Prostate gland (tissue), 2 donors: ENCODE data around the gene NKX2-8. TPM values are rescaled to one million over a fixed set of nuclear protein-coding genes. Genes with fewer than 3 reads are reported as not detected.

Experiments used
- DNase-seq: peaks from one replicate; pipeline ENCODE4 v3.0.0-alpha.2; 2019; ENCODE audit warnings: low spot score
- H3K27ac ChIP-seq, 2 donors: fragments of 200-600 bp; sonication (generic); 2 replicates each; pipeline ENCODE4 v1.5.1; 2017 to 2019
- H3K27me3 ChIP-seq: fragments of 200-600 bp; sonication (generic); replicated peaks from 2 replicates; pipeline ENCODE4 v1.5.1; 2019; ENCODE audit not compliant: insufficient read depth
- H3K36me3 ChIP-seq, 2 donors: fragments of 200-600 bp; sonication (generic); 1 replicate in 1 of 2; 2 replicates in 1 of 2; pipeline versions ENCODE4 v1.5.1 to v1.8.1; 2017 to 2019
- H3K4me1 ChIP-seq: fragments of 200-600 bp; sonication (generic); replicated peaks from 2 replicates; pipeline ENCODE4 v1.5.1; 2019
- H3K4me3 ChIP-seq, 2 donors: fragments of 200-600 bp; sonication (generic); 2 replicates each; pipeline ENCODE4 v1.5.1; 2017 to 2019
- H3K9me3 ChIP-seq: fragments of 200-600 bp; sonication (generic); 2 replicates; pipeline ENCODE4 v1.5.1; 2017
- CTCF ChIP-seq, 4 experiments: fragments of 200-600 bp in 2 of 4; fragments of 450-650 bp in 2 of 4; sonication (generic) in 2 of 4; IDR thresholded peaks; 1 replicate in 3 of 4; 2 replicates in 1 of 4; pipeline ENCODE4 v1.5.1; 2016 to 2019; ENCODE audit warnings: antibody characterized with exemption in 4 of 4, mild to moderate bottlenecking in 2 of 4, moderate library complexity in 2 of 4
- POLR2A ChIP-seq: fragments of 450-650 bp; IDR thresholded peaks from one replicate; pipeline ENCODE4 v1.6.1; 2016; ENCODE audit warnings: antibody characterized with exemption, mild to moderate bottlenecking
- POLR2AphosphoS5 ChIP-seq: sonication (generic); formaldehyde crosslinking; IDR thresholded peaks from one replicate; pipeline ENCODE4 v1.6.1; 2017; ENCODE audit warnings: antibody characterized with exemption
- WGBS: methylation state at CpG from one replicate; pipeline ENCODE4 v1.1.5; 2018; 5-methylcytosine and 5-hydroxymethylcytosine counted together
- intact Hi-C: fragments of 100-400 bp; cut with DNase I; formaldehyde crosslinking; loops from one replicate; pipeline ENCODE4 v1.14.2; 2022
- total RNA-seq, 2 donors: library from RNA; depleted of rRNA; stranded (reverse); fragments of >200 nt; gene quantifications; one replicate each; pipeline ENCODE4 v1.1.0, GENCODE V29; 2016

NKX2-8 gene
- total RNA-seq, 2 donors from 2014 or later: 0.36 to 35.6 TPM

DNA sequence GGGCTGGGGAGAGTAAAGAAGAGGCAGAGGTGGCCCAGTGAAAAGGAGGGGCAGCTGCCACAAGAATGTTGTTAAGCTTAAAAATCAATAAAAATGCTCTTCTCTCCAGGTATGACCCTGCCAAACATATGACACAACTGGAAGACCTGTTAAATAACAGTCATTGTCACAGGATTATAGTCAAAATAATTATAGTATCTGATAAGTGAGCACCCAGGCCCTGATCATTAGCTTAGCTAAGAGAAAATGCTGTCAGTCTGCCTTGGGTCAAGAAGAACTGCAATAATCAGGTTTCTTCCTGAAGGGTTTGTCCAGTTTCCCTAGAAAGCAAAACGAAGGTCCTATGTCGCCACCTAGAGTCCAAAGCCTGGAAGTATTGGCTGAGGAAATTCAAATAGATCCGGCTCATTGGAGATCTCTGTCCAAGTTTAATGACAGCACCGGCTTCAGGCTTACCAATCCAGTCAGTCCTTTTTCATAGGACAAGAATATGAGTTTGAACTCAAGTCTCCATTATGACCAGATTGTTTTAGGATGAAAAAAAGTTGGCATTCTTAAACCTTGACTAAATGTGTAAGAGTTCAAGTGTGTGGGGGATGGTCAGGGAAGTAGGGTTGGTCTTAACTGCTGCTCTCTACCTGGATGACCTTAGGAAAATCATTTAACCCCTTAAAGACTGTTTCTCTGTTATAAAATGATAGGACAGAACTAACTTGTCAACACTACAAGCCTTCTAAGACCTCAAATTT is 22.5 kb upstream of the NKX2-8 start:
- H3K9me3 ChIP-seq: no peaks in the 10 kb centered on the region
- H3K4me3 ChIP-seq: no peak overlapping the region
- 0% methylated on average over 4 of the region's 4 CpGs for WGBS
- TF ChIP-seq POLR2AphosphoS5: peak; percentile 55
- no peak for TF ChIP-seq POLR2A
- peak; percentile 29 to 77 (median 74) for TF ChIP-seq CTCF (IDR thresholded peaks at IDR 0.05)
- H3K27ac ChIP-seq: no peak overlapping the region
- intact Hi-C loops: loop anchor here (10.0 kb wide), 1 partner anchor 50 kb away; no protein-coding TSS in a partner anchor
- H3K27me3 ChIP-seq: no peaks in the 10 kb centered on the region
- H3K36me3 ChIP-seq: no peaks in the 10 kb centered on the region
- no peaks in the 10 kb centered on the region for H3K4me1 ChIP-seq
- peak; percentile 63 for DNase-seq

- no peak for TF ChIP-seq CTCF (IDR thresholded peaks at IDR 0.05)
- TF ChIP-seq POLR2AphosphoS5: no peak
- TF ChIP-seq POLR2A: no peak
- no peaks in the 10 kb centered on the region for H3K27me3 ChIP-seq
- 49% methylated on average over 3 of the region's 3 CpGs for WGBS
- intact Hi-C loops: loop anchor here (10.0 kb wide), 1 partner anchor 46 kb away; no protein-coding TSS in a partner anchor
- no peaks in the 10 kb centered on the region for H3K9me3 ChIP-seq
- no peak for DNase-seq
- no peak overlapping the region for H3K27ac ChIP-seq
- H3K4me3 ChIP-seq: no peak overlapping the region
- H3K4me1 ChIP-seq: no peaks in the 10 kb centered on the region
- no peaks in the 10 kb centered on the region for H3K36me3 ChIP-seq
Observed at GRCh38 chr14:36600431-36600830, 18.0 kb upstream of the NKX2-8 start.

GRCh38 chr14:36591482-36591881 is 9.1 kb upstream of the NKX2-8 start:
- no peak for TF ChIP-seq POLR2A
- TF ChIP-seq CTCF (IDR thresholded peaks at IDR 0.05): no peak
- no peak for TF ChIP-seq POLR2AphosphoS5
- H3K9me3 ChIP-seq: no peaks in the 10 kb centered on the region
- no peak overlapping the region for H3K27ac ChIP-seq
- no peaks in the 10 kb centered on the region for H3K27me3 ChIP-seq
- H3K4me3 ChIP-seq: no peak overlapping the region
- H3K36me3 ChIP-seq: no peaks in the 10 kb centered on the region
- DNase-seq: no peak
- intact Hi-C loops: no loop called here
- no peaks in the 10 kb centered on the region for H3K4me1 ChIP-seq

GRCh38 chr14:36588788-36589187 is 6.4 kb upstream of the NKX2-8 start:
- H3K9me3 ChIP-seq: no peaks in the 10 kb centered on the region
- H3K27me3 ChIP-seq: peaks cover 6% of the 10 kb centered on the region
- WGBS: 11% methylated on average over 7 of the region's 7 CpGs
- no peak overlapping the region for H3K4me3 ChIP-seq
- no peak for DNase-seq
- TF ChIP-seq POLR2A (no peak), CTCF (IDR thresholded peaks at IDR 0.05) (no peak), POLR2AphosphoS5 (no peak)
- no peaks in the 10 kb centered on the region for H3K36me3 ChIP-seq
- H3K27ac ChIP-seq: no peak overlapping the region
- intact Hi-C loops: no loop called here
- H3K4me1 ChIP-seq: no peaks in the 10 kb centered on the region

GRCh38 chr14:36588119-36588518 is 5.7 kb upstream of the NKX2-8 start:
- Histone ChIP-seq H3K36me3 (no peaks in the 10 kb centered on the region), H3K4me1 (no peaks in the 10 kb centered on the region), H3K4me3 (no peak overlapping the region), H3K27ac (no peak overlapping the region), H3K9me3 (no peaks in the 10 kb centered on the region), H3K27me3 (peaks cover 10% of the 10 kb centered on the region)
- intact Hi-C loops: no loop called here
- 17% methylated on average over 5 of the region's 5 CpGs for WGBS
- no peak for TF ChIP-seq POLR2AphosphoS5
- no peak for TF ChIP-seq POLR2A
- no peak for TF ChIP-seq CTCF (IDR thresholded peaks at IDR 0.05)
- no peak for DNase-seq
